Upper lobe of left lung (tissue), 4 donors: ENCODE measurements around the gene RIPK4.

Experiments
- POLR2A ChIP-seq, 4 donors: fragments of 450-650 bp; IDR thresholded peaks; one replicate each; pipeline ENCODE4 v1.5.1; 2016 to 2017; ENCODE audit warnings: antibody characterized with exemption in 4 of 4, mild to moderate bottlenecking in 2 of 4
- POLR2AphosphoS5 ChIP-seq, 2 donors: sonication (generic); formaldehyde crosslinking; IDR thresholded peaks; one replicate each; pipeline ENCODE4 v1.5.1; 2017; ENCODE audit warnings: antibody characterized with exemption in 2 of 2

- TF ChIP-seq POLR2AphosphoS5 (IDR thresholded peaks at IDR 0.05) (no peak), POLR2A (IDR thresholded peaks at IDR 0.05) (no peak)
These were observed 46.6 kb downstream of the RIPK4 start for GRCh38 chr21:41720250-41720649.
